HCT116 (cell line): ENCODE data around the gene PCBP3.

Experiments used
- EZH2 ChIP-seq: fragments of 200-600 bp; sonication (generic); IDR thresholded peaks from 2 replicates; pipeline ENCODE4 v1.6.1; 2017; ENCODE audit warnings: antibody characterized with exemption, mixed run types
- JUND ChIP-seq: IDR thresholded peaks from 2 replicates; pipeline ENCODE4 v1.6.1; 2012
- POLR2A ChIP-seq: IDR thresholded peaks from 2 replicates; pipeline ENCODE4 v1.7.0; 2011; ENCODE audit warnings: borderline replicate concordance; ENCODE audit not compliant: insufficient read depth, insufficient read length; ENCODE audit errors: extremely low read depth
- POLR2AphosphoS5 ChIP-seq: IDR thresholded peaks from 2 replicates; pipeline ENCODE4 v1.6.1; 2011; ENCODE audit warnings: mild to moderate bottlenecking, low read depth, low read length, moderate library complexity

DNA sequence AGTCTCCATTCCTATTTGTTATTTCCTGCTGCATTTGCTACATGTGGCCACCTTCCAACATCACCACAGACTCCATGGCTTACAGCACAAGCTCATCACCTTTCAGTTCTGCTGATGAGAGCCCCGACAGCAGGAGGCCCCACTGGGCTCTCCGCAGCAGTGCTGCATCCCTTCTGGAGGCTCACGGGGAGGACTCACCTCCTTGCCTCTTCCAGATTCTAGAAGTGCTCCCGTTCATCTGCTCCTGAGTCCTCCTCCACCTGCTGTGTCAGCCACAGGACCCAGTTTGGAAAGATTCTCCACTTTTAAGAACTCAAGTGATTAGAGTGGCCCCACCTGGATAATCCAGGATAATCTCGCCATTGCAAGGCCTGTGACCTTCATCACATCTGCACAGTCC is 167.6 kb downstream of the PCBP3 start:
- no peak for TF ChIP-seq JUND
- TF ChIP-seq POLR2A, result no peak
- TF ChIP-seq EZH2, result no peak
- TF ChIP-seq POLR2AphosphoS5, result no peak
